ENCODE results near the gene NPRL2.

Gene NPRL2

GRCh38 chr3:50392101-50392715 is 41.6 kb upstream of the NPRL2 start:
- TF ChIP-seq YY1 (IDR thresholded peaks at IDR 0.05; ENCODE audit: low read depth) (no peak), CREB1 (IDR thresholded peaks at IDR 0.05; ENCODE audit: low read depth) (no peak), TAF1 (IDR thresholded peaks at IDR 0.05; ENCODE audit: low read depth) (no peak), ZBTB7A (IDR thresholded peaks at IDR 0.05; ENCODE audit: low read depth) (no peak), CEBPB (IDR thresholded peaks at IDR 0.05) (no peak), USF1 (IDR thresholded peaks at IDR 0.05) (no peak), FOXM1 (IDR thresholded peaks at IDR 0.05; ENCODE audit: borderline replicate concordance, low read depth) (no peak), RAD21 (IDR thresholded peaks at IDR 0.05; ENCODE audit: low read depth) (no peak), EGR1 (IDR thresholded peaks at IDR 0.05) (no peak), TCF12 (IDR thresholded peaks at IDR 0.05; ENCODE audit: low read depth) (no peak), NFIC (IDR thresholded peaks at IDR 0.05) (no peak), TEAD4 (IDR thresholded peaks at IDR 0.05) (no peak), EP300 (IDR thresholded peaks at IDR 0.05; ENCODE audit: borderline replicate concordance) (no peak), MAX (IDR thresholded peaks at IDR 0.05) (no peak)

GRCh38 chr3:50390508-50391224 is 40.1 kb upstream of the NPRL2 start:
- TF ChIP-seq NFIC (IDR thresholded peaks at IDR 0.05), result peak; percentile 65
- no peak for TF ChIP-seq MAX (IDR thresholded peaks at IDR 0.05)

GRCh38 chr3:50389414-50389767 is 38.8 kb upstream of the NPRL2 start:
- TF ChIP-seq FOXM1 (IDR thresholded peaks at IDR 0.05; ENCODE audit: borderline replicate concordance, low read depth), result no peak
- TF ChIP-seq TCF12 (IDR thresholded peaks at IDR 0.05; ENCODE audit: low read depth), result no peak
- no peak for TF ChIP-seq TEAD4 (IDR thresholded peaks at IDR 0.05)
- no peak for TF ChIP-seq NFIC (IDR thresholded peaks at IDR 0.05)
- no peak for TF ChIP-seq REST (IDR thresholded peaks at IDR 0.05; ENCODE audit: low read depth)

- no peak for TF ChIP-seq ZBTB7A (IDR thresholded peaks at IDR 0.05; ENCODE audit: low read depth)
- no peak for TF ChIP-seq REST (IDR thresholded peaks at IDR 0.05; ENCODE audit: low read depth)
- no peak for TF ChIP-seq TCF12 (IDR thresholded peaks at IDR 0.05; ENCODE audit: low read depth)
- no peak for TF ChIP-seq TEAD4 (IDR thresholded peaks at IDR 0.05)
- no peak for TF ChIP-seq USF1 (IDR thresholded peaks at IDR 0.05)
- no peak for TF ChIP-seq MAX (IDR thresholded peaks at IDR 0.05)
- TF ChIP-seq CREB1 (IDR thresholded peaks at IDR 0.05; ENCODE audit: low read depth), result no peak
- TF ChIP-seq CEBPB (IDR thresholded peaks at IDR 0.05), result no peak
- no peak for TF ChIP-seq RAD21 (IDR thresholded peaks at IDR 0.05; ENCODE audit: low read depth)
- TF ChIP-seq NFIC (IDR thresholded peaks at IDR 0.05), result no peak
- TF ChIP-seq YY1 (IDR thresholded peaks at IDR 0.05; ENCODE audit: low read depth), result no peak
Measured at GRCh38 chr3:50388720-50389413, 38.3 kb upstream of the NPRL2 start.

- no peak for TF ChIP-seq FOXM1 (IDR thresholded peaks at IDR 0.05; ENCODE audit: borderline replicate concordance, low read depth)
- peak; percentile 27; the same call in 1 of the 2 replicates for TF ChIP-seq RAD21 (IDR thresholded peaks at IDR 0.05; ENCODE audit: low read depth)
Measured at GRCh38 chr3:50388016-50388719, 37.6 kb upstream of the NPRL2 start.

Data from Ishikawa (cell line).